ENCODE data around the gene ANK3. TPM values are rescaled to one million over a fixed set of nuclear protein-coding genes. Genes with fewer than 3 reads are reported as not detected.

The ANK3 gene
- total RNA-seq, 1 experiment from 2014 or later = 15.3 TPM

- peak; percentile 46; the same call in 1 of the 2 replicates for TF ChIP-seq POLR2AphosphoS5 (IDR thresholded peaks at IDR 0.05; ENCODE audit: low read depth, low read length)
- TF ChIP-seq ZFX (IDR thresholded peaks at IDR 0.05) = no peak
These were observed 266.5 kb downstream of the ANK3 start (continued) for GRCh38 chr10:60123172-60123571.

DNA sequence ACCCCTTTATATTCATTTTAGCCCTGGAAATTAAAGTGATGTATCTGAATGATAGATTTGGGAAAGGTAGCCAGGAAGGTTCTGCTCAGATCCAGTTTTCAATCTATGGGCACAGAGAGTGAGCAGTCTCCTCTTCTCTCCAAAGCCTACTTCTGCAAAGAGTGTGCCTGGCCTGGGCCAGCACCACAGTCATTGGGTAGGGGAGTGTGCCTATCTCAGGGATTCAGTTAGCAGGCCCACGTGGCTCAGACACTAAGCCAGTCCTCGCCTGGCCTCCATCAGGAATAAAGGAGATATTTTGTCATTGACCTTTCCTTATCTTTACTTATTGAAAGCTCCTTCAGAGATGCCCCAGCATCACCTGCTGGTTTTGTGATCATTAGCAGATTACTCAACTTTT, 267.5 kb downstream of the ANK3 start:
- intact Hi-C loops (cut with micrococcal nuclease) = no loop called here
- H3K9ac ChIP-seq (ENCODE audit: low read length) = no peak overlapping the region
- ATAC-seq (no peak), DNase-seq (ENCODE audit: low read depth, low spot score) (no peak)
- no peak overlapping the region for H3K4me3 ChIP-seq (replicated peaks in 1 of 2; ENCODE audit: low read depth in 1 of 2, low read length in 2 of 2)
- H3K9me3 ChIP-seq (ENCODE audit: control insufficient read depth in 1 of 2, insufficient read depth in 1 of 2, low read depth in 1 of 2, low read length in 2 of 2) = no peaks in the 10 kb centered on the region
- no peak overlapping the region for H3K27ac ChIP-seq (ENCODE audit: low read depth, low read length)
- TF ChIP-seq ZFX (IDR thresholded peaks at IDR 0.05) (no peak), POLR2A (IDR thresholded peaks at IDR 0.05; ENCODE audit: borderline replicate concordance, extremely low read depth, insufficient read depth, insufficient read length) (no peak), SIN3A (IDR thresholded peaks at IDR 0.05; ENCODE audit: low read depth) (no peak)
- no peaks in the 10 kb centered on the region for H3K79me2 ChIP-seq (ENCODE audit: insufficient read depth, low read length)
- H3K4me2 ChIP-seq (ENCODE audit: low read length) = no peak overlapping the region
- BruUV-seq (replicated peaks) = no TSS peak
- POLR2A ChIA-PET = no interaction called here
- no peaks in the 10 kb centered on the region for H3K36me3 ChIP-seq (ENCODE audit: control insufficient read depth in 1 of 2, insufficient read depth in 2 of 2, low read length in 2 of 2)
- H3K4me1 ChIP-seq (ENCODE audit: control insufficient read depth in 1 of 2, insufficient read depth in 2 of 2, low read length in 2 of 2) = peaks cover 0 to 21% of the 10 kb centered on the region in 2 experiments; a peak in 2 of 4 replicates
- H2AFZ ChIP-seq (ENCODE audit: low read depth, low read length, poor library complexity, severe bottlenecking) = no peak overlapping the region
- CTCF ChIA-PET = interaction anchor here (2.2 kb wide), 1 partner anchor 86 kb away, joined by 5 read pairs; no protein-coding TSS in a partner anchor
- no peaks in the 10 kb centered on the region for H3K27me3 ChIP-seq (ENCODE audit: insufficient read depth, low read length)
- H3K9me2 ChIP-seq (ENCODE audit: insufficient read depth) = no peaks in the 10 kb centered on the region
- RAD21 ChIA-PET (ENCODE audit: low non-redundant PET in 1 of 2, low total read pairs in 2 of 2, uncharacterized antibody in 2 of 2, unreplicated experiment in 2 of 2) = no interaction called here
- no peaks in the 10 kb centered on the region for H4K20me1 ChIP-seq (ENCODE audit: insufficient read depth)

- Histone ChIP-seq H3K27me3 (ENCODE audit: insufficient read depth, low read length) (no peaks in the 10 kb centered on the region), H3K4me3 (replicated peaks in 1 of 2; ENCODE audit: low read depth in 1 of 2, low read length in 2 of 2) (no peak overlapping the region), H3K27ac (ENCODE audit: low read depth, low read length) (no peak overlapping the region), H3K9ac (ENCODE audit: low read length) (no peak overlapping the region), H4K20me1 (ENCODE audit: insufficient read depth) (no peaks in the 10 kb centered on the region), H2AFZ (ENCODE audit: low read depth, low read length, poor library complexity, severe bottlenecking) (no peak overlapping the region), H3K4me1 (ENCODE audit: control insufficient read depth in 1 of 2, insufficient read depth in 2 of 2, low read length in 2 of 2) (no peaks in the 10 kb centered on the region), H3K9me3 (ENCODE audit: control insufficient read depth in 1 of 2, insufficient read depth in 1 of 2, low read depth in 1 of 2, low read length in 2 of 2) (no peaks in the 10 kb centered on the region), H3K4me2 (ENCODE audit: low read length) (no peak overlapping the region), H3K36me3 (ENCODE audit: control insufficient read depth in 1 of 2, insufficient read depth in 2 of 2, low read length in 2 of 2) (no peaks in the 10 kb centered on the region), H3K79me2 (ENCODE audit: insufficient read depth, low read length) (no peaks in the 10 kb centered on the region), H3K9me2 (ENCODE audit: insufficient read depth) (no peaks in the 10 kb centered on the region)
- ChIA-PET POLR2A (no interaction called here), RAD21 (ENCODE audit: low non-redundant PET in 1 of 2, low total read pairs in 2 of 2, uncharacterized antibody in 2 of 2, unreplicated experiment in 2 of 2) (no interaction called here), CTCF (interaction anchor here (0.8 to 2.9 kb wide), 7 partner anchors 9 to 98 kb away, joined by 4 to 13 read pairs (median 9); no protein-coding TSS in a partner anchor)
- no TSS peak for BruUV-seq (replicated peaks)
- intact Hi-C loops (cut with micrococcal nuclease) = loop anchor here (1.0 kb wide), 1 partner anchor 93 kb away; no protein-coding TSS in a partner anchor
- DNase-seq (ENCODE audit: low read depth, low spot score) (peak; percentile 29), ATAC-seq (peak; percentile 66)
- peak; percentile 75 for TF ChIP-seq RAD21 (IDR thresholded peaks at IDR 0.05; ENCODE audit: low read depth)
- TF ChIP-seq POLR2A (IDR thresholded peaks at IDR 0.05; ENCODE audit: borderline replicate concordance, extremely low read depth, insufficient read depth, insufficient read length) = no peak
- no peak for TF ChIP-seq EZH2 (IDR thresholded peaks at IDR 0.05)
- no peak for TF ChIP-seq SRF (IDR thresholded peaks at IDR 0.05; ENCODE audit: low read depth)
- TF ChIP-seq EZH2phosphoT487 (IDR thresholded peaks at IDR 0.05; ENCODE audit: borderline replicate concordance) = no peak
- TF ChIP-seq ZBTB33 (IDR thresholded peaks at IDR 0.05; ENCODE audit: extremely low read depth, insufficient replicate concordance, low read length) = no peak
- TF ChIP-seq ATF3 (IDR thresholded peaks at IDR 0.05) = no peak
- TF ChIP-seq POLR2AphosphoS5 (IDR thresholded peaks at IDR 0.05; ENCODE audit: low read depth, low read length) = no peak
- no peak for TF ChIP-seq ZFX (IDR thresholded peaks at IDR 0.05)
- no peak for TF ChIP-seq JUND (IDR thresholded peaks at IDR 0.05)
- TF ChIP-seq SIN3A (IDR thresholded peaks at IDR 0.05; ENCODE audit: low read depth) = no peak
- TF ChIP-seq CBX3 (IDR thresholded peaks at IDR 0.05; ENCODE audit: low read depth) = no peak
- TF ChIP-seq CTCF (IDR thresholded peaks at IDR 0.05 in 2 of 3, conservative IDR thresholded peaks at IDR 0.05 in 1 of 3; ENCODE audit: borderline replicate concordance in 1 of 3, insufficient read depth in 1 of 3, low read depth in 2 of 3, low read length in 2 of 3) = peak; percentile 61 to 73 (median 64)
These were observed 274.7 kb downstream of the ANK3 start for GRCh38 chr10:60114765-60115586.
